Caco-2 (cell line): ENCODE data around the gene NDUFB2. TPM values are rescaled to one million over a fixed set of nuclear protein-coding genes. Genes with fewer than 3 reads are reported as not detected.

Experiments used
- BruUV-seq: library from RNA; stranded (reverse); fragments of 400-500 nt; replicated peaks from 2 replicates; lab custom pipeline; 2021; lab: Mats Ljungman, UMichigan
- CTCF ChIA-PET: fragments of 300-600 bp; sonication (Branson Sonifier 250); formaldehyde crosslinking; loops from one replicate; lab custom pipeline; 2022; ENCODE audit warnings: antibody characterized with exemption; lab: Charles Lee
- POLR2A ChIA-PET: fragments of 300-600 bp; sonication (Branson Sonifier 250); formaldehyde crosslinking; loops from one replicate; lab custom pipeline; 2022; ENCODE audit warnings: antibody characterized with exemption; lab: Charles Lee
- DNase-seq, 2 experiments: peaks; one replicate each; pipeline versions ENCODE4 v3.0.0 to v3.0.0-alpha.2; 2020 to 2022
- H3K27me3 ChIP-seq: replicated peaks from 2 replicates; pipeline ENCODE4 v1.6.0; 2011; ENCODE audit warnings: low read length; ENCODE audit not compliant: control insufficient read depth, insufficient read depth
- H3K36me3 ChIP-seq: 2 replicates; pipeline ENCODE4 v1.5.1; 2011; ENCODE audit warnings: low read length; ENCODE audit not compliant: control insufficient read depth, insufficient read depth
- H3K4me1 ChIP-seq: fragments of 250-450 bp; sonication (Bioruptor Pico); 2 replicates; pipeline ENCODE4 v1.5.1; 2020; ENCODE audit warnings: mild to moderate bottlenecking
- H3K4me3 ChIP-seq: 2 replicates; pipeline ENCODE4 v1.5.1; 2011; ENCODE audit warnings: low read depth, mild to moderate bottlenecking, control low read depth, low read length
- H3K9me3 ChIP-seq: fragments of 250-450 bp; sonication (Bioruptor Pico); 2 replicates; pipeline ENCODE4 v1.5.1; 2020; ENCODE audit warnings: mild to moderate bottlenecking, moderate library complexity
- H3K27ac Mint-ChIP-seq: one replicate; pipeline ENCODE4 v1.8.0; 2022; ENCODE audit warnings: mixed read lengths; ENCODE audit not compliant: unreplicated experiment
- H3K27me3 Mint-ChIP-seq: one replicate; pipeline ENCODE4 v1.8.0; 2022; ENCODE audit warnings: mixed read lengths; ENCODE audit not compliant: insufficient read depth, unreplicated experiment
- H3K36me3 Mint-ChIP-seq: one replicate; pipeline ENCODE4 v1.8.0; 2022; ENCODE audit warnings: mild to moderate bottlenecking, mixed read lengths; ENCODE audit not compliant: insufficient read depth, unreplicated experiment
- H3K4me1 Mint-ChIP-seq: one replicate; pipeline ENCODE4 v1.8.0; 2022; ENCODE audit warnings: low read depth, mixed read lengths; ENCODE audit not compliant: unreplicated experiment
- H3K4me3 Mint-ChIP-seq: one replicate; pipeline ENCODE4 v1.8.0; 2022; ENCODE audit warnings: mild to moderate bottlenecking, moderate library complexity, mixed read lengths; ENCODE audit not compliant: unreplicated experiment
- H3K9me3 Mint-ChIP-seq: one replicate; pipeline ENCODE4 v1.8.0; 2022; ENCODE audit warnings: mixed read lengths; ENCODE audit not compliant: unreplicated experiment
- intact Hi-C: fragments of 100-400 bp; cut with micrococcal nuclease; formaldehyde crosslinking; loops from one replicate; pipeline ENCODE4 v1.10.0; 2022; ENCODE audit not compliant: unreplicated experiment
- total RNA-seq: library from RNA; stranded (reverse); gene quantifications from 2 replicates; pipeline ENCODE4 v1.2.3, GENCODE V29; 2022
- TF ChIP-seq, protein P1 (sequence below), 2 experiments: fragments of 200-600 bp in 1 of 2; IDR thresholded peaks; 1 replicate in 1 of 2; 2 replicates in 1 of 2; pipeline versions ENCODE4 v1.5.1 to v1.8.0; 2011 to 2022; ENCODE audit warnings: antibody characterized with exemption in 1 of 2, control low read depth in 1 of 2, inconsistent platforms in 1 of 2, low read depth in 1 of 2, low read length in 1 of 2, mild to moderate bottlenecking in 1 of 2, moderate library complexity in 1 of 2; ENCODE audit not compliant: insufficient read depth in 1 of 2, severe bottlenecking in 1 of 2, unreplicated experiment in 1 of 2

NDUFB2 gene
- total RNA-seq, 1 experiment from 2014 or later = 166 TPM

DNA sequence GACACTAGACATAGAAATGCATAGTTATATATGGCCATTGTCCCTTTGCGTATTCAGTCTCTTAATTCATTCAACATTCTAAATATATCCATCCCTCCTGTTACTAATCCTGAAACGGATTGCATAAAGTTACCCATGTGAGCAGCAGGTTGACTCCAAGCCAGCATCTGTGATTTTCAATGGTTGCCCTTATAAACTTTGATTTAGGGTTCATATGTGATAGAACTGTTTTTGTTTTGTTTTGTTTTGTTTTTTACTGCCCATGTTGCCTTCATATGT, 42.5 kb upstream of the NDUFB2 start:
- no peak overlapping the region for H3K27ac Mint-ChIP-seq
- no peaks in the 10 kb centered on the region for H3K27me3 Mint-ChIP-seq
- no peaks in the 10 kb centered on the region for H3K9me3 Mint-ChIP-seq
- no peak overlapping the region for H3K4me3 ChIP-seq
- ChIA-PET POLR2A (no interaction called here), CTCF (interaction anchor here (0.6 to 2.0 kb wide), 5 partner anchors 13 to 280 kb away, joined by 3 to 52 read pairs (median 3); partner anchors contain the start of gene DENND2A)
- H3K36me3 Mint-ChIP-seq = no peaks in the 10 kb centered on the region
- H3K36me3 ChIP-seq = no peaks in the 10 kb centered on the region
- no peaks in the 10 kb centered on the region for H3K9me3 ChIP-seq
- no peaks in the 10 kb centered on the region for H3K27me3 ChIP-seq
- intact Hi-C loops = loop anchor here (10.0 kb wide), 1 partner anchor 479 kb away; the partner anchor contains the start of gene KDM7A
- TF ChIP-seq, protein P1, sequence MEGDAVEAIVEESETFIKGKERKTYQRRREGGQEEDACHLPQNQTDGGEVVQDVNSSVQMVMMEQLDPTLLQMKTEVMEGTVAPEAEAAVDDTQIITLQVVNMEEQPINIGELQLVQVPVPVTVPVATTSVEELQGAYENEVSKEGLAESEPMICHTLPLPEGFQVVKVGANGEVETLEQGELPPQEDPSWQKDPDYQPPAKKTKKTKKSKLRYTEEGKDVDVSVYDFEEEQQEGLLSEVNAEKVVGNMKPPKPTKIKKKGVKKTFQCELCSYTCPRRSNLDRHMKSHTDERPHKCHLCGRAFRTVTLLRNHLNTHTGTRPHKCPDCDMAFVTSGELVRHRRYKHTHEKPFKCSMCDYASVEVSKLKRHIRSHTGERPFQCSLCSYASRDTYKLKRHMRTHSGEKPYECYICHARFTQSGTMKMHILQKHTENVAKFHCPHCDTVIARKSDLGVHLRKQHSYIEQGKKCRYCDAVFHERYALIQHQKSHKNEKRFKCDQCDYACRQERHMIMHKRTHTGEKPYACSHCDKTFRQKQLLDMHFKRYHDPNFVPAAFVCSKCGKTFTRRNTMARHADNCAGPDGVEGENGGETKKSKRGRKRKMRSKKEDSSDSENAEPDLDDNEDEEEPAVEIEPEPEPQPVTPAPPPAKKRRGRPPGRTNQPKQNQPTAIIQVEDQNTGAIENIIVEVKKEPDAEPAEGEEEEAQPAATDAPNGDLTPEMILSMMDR (IDR thresholded peaks at IDR 0.05; ENCODE audit: insufficient read depth in 1 of 2, low read depth in 1 of 2, low read length in 1 of 2, severe bottlenecking in 1 of 2, unreplicated experiment in 1 of 2) = no peak
- no peak overlapping the region for H3K4me3 Mint-ChIP-seq
- H3K4me1 ChIP-seq = peaks cover 9% of the 10 kb centered on the region
- H3K4me1 Mint-ChIP-seq = peaks cover 12% of the 10 kb centered on the region
- DNase-seq = no peak
- no TSS peak for BruUV-seq

DNA sequence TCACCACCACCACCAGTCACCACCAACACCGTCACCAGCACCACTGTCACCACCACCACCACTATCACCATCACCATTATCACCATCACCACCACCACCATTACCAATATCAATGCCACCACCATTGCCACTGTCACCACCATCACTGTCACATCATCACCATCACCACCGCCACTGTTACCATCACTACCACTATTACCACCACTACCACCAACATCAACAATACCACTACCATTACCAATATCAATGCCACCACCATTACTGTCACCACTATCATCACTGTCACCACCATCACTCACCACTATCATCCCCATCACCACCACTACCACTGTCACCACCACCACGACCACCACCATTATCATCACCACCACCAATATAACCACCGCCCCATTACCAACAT, 41.8 kb upstream of the NDUFB2 start:
- H3K4me3 ChIP-seq = no peak overlapping the region
- intact Hi-C loops = loop anchor here (10.0 kb wide), 1 partner anchor 480 kb away; the partner anchor contains the start of gene KDM7A
- Mint-ChIP-seq H3K4me3 (no peak overlapping the region), H3K4me1 (peaks cover 12% of the 10 kb centered on the region), H3K9me3 (no peaks in the 10 kb centered on the region), H3K27ac (no peak overlapping the region), H3K27me3 (no peaks in the 10 kb centered on the region), H3K36me3 (no peaks in the 10 kb centered on the region)
- POLR2A ChIA-PET = no interaction called here
- CTCF ChIA-PET = no interaction called here
- peaks cover 9% of the 10 kb centered on the region for H3K4me1 ChIP-seq
- H3K9me3 ChIP-seq = no peaks in the 10 kb centered on the region
- DNase-seq = no peak
- TF ChIP-seq, protein P1 (IDR thresholded peaks at IDR 0.05; ENCODE audit: insufficient read depth in 1 of 2, low read depth in 1 of 2, low read length in 1 of 2, severe bottlenecking in 1 of 2, unreplicated experiment in 1 of 2) = no peak
- H3K36me3 ChIP-seq = no peaks in the 10 kb centered on the region
- no TSS peak for BruUV-seq
- no peaks in the 10 kb centered on the region for H3K27me3 ChIP-seq

DNA sequence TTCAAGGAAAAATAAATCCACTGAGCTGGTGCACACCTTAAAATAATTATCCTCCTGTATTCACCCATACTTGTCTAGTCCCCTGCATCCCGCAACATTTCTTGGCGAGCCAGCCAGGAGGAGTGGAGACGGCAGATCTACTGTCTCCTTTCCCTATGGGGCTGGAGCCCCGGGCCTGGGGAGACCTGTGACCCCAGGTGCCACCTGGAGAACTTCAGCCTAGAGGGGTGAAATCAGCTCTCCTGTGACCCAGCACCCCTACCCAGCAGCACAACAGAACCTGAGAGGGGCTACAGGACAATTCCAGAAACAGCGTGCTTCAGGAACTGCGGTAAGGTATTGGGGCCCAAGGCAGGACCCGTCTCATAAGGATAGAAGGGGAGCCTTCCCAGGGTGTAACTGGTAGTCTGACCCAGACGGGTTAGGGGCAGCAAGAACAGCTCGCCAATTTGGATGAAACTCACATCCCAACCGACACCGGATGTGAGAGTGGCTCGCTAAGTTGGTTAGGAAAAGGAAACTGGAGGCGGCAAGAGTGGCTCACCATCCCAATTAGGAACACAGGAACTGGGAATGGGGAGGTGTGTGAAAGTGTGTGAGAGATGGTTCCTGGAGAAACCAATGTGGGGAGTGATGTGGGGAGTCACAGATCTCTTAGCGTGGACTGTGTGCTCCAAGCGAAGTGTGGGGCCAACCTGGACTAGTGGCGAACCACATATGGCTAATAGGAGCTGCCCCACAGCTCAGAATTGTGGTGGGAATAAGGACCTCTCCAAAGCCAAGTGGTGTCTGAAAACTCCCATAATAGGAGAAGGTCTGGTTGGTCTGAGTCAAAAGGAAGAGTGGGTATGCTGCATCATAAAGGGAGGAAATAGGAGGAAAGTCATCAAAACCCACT, 40.7 kb upstream of the NDUFB2 start:
- H3K27me3 ChIP-seq = no peaks in the 10 kb centered on the region
- no peaks in the 10 kb centered on the region for H3K27me3 Mint-ChIP-seq
- POLR2A ChIA-PET = interaction anchor here (0.5 kb wide), 1 partner anchor 32 kb away, joined by 8 read pairs; no protein-coding TSS in a partner anchor
- no peak overlapping the region for H3K4me3 Mint-ChIP-seq
- intact Hi-C loops = loop anchor here (10.0 kb wide), 1 partner anchor 481 kb away; the partner anchor contains the start of gene KDM7A
- H3K36me3 Mint-ChIP-seq = no peaks in the 10 kb centered on the region
- no peak overlapping the region for H3K4me3 ChIP-seq
- H3K9me3 ChIP-seq = no peaks in the 10 kb centered on the region
- peaks cover 9% of the 10 kb centered on the region for H3K4me1 ChIP-seq
- CTCF ChIA-PET = interaction anchor here (1.0 to 1.3 kb wide), 2 partner anchors 17 to 137 kb away, joined by 3 to 4 read pairs; partner anchors contain the start of gene ADCK2
- no peaks in the 10 kb centered on the region for H3K36me3 ChIP-seq
- BruUV-seq = no TSS peak
- no peak overlapping the region for H3K27ac Mint-ChIP-seq
- H3K9me3 Mint-ChIP-seq = no peaks in the 10 kb centered on the region
- peaks cover 12% of the 10 kb centered on the region for H3K4me1 Mint-ChIP-seq
- DNase-seq = no peak
- TF ChIP-seq, protein P1 (IDR thresholded peaks at IDR 0.05; ENCODE audit: insufficient read depth in 1 of 2, low read depth in 1 of 2, low read length in 1 of 2, severe bottlenecking in 1 of 2, unreplicated experiment in 1 of 2) = no peak
